Measurements from ENCODE around the gene TTPAL. TPM values are rescaled to one million over a fixed set of nuclear protein-coding genes. Genes with fewer than 3 reads are reported as not detected.

Gene TTPAL
- total RNA-seq, 1 donor = 18.0 TPM

GRCh38 chr20:44442298-44443070 lies 33.2 kb upstream of the TTPAL start:
- H3K4me3 ChIP-seq (ENCODE audit: low read depth, low read length) = no peak overlapping the region
- DNase-seq (ENCODE audit: low read depth) = no peak
- TF ChIP-seq CTCF (IDR thresholded peaks at IDR 0.05; ENCODE audit: insufficient read depth, low read length) = no peak

GRCh38 chr20:44445742-44446710 lies 29.6 kb upstream of the TTPAL start:
- TF ChIP-seq CTCF (IDR thresholded peaks at IDR 0.05; ENCODE audit: insufficient read depth, low read length) = no peak
- H3K4me3 ChIP-seq (ENCODE audit: low read depth, low read length) = no peak overlapping the region
- DNase-seq (ENCODE audit: low read depth) = no peak

- no peak overlapping the region for H3K4me3 ChIP-seq (ENCODE audit: low read depth, low read length)
- DNase-seq (ENCODE audit: low read depth) = no peak
- TF ChIP-seq CTCF (IDR thresholded peaks at IDR 0.05; ENCODE audit: insufficient read depth, low read length) = no peak
Observed at GRCh38 chr20:44447827-44448419, 27.8 kb upstream of the TTPAL start.

- no peak overlapping the region for H3K4me3 ChIP-seq (ENCODE audit: low read depth, low read length)
- no peak for DNase-seq (ENCODE audit: low read depth)
- no peak for TF ChIP-seq CTCF (IDR thresholded peaks at IDR 0.05; ENCODE audit: insufficient read depth, low read length)
Observed at GRCh38 chr20:44448753-44449546, 26.7 kb upstream of the TTPAL start.

- no peak for DNase-seq (ENCODE audit: low read depth)
- TF ChIP-seq CTCF (IDR thresholded peaks at IDR 0.05; ENCODE audit: insufficient read depth, low read length) = no peak
Observed at GRCh38 chr20:44449864-44450263, 25.8 kb upstream of the TTPAL start.

More at GRCh38 chr20:44449864-44450263, 25.8 kb upstream of the TTPAL start:
- no peak overlapping the region for H3K4me3 ChIP-seq (ENCODE audit: low read depth, low read length)

All from fibroblast of the aortic adventitia (primary cell).